ENCODE measurements around the gene IL13RA2.

Gene IL13RA2

GRCh38 chrX:114997779-114998178, 19.6 kb downstream of the IL13RA2 start:
- TF ChIP-seq CTCF (IDR thresholded peaks at IDR 0.05), result no peak

DNA sequence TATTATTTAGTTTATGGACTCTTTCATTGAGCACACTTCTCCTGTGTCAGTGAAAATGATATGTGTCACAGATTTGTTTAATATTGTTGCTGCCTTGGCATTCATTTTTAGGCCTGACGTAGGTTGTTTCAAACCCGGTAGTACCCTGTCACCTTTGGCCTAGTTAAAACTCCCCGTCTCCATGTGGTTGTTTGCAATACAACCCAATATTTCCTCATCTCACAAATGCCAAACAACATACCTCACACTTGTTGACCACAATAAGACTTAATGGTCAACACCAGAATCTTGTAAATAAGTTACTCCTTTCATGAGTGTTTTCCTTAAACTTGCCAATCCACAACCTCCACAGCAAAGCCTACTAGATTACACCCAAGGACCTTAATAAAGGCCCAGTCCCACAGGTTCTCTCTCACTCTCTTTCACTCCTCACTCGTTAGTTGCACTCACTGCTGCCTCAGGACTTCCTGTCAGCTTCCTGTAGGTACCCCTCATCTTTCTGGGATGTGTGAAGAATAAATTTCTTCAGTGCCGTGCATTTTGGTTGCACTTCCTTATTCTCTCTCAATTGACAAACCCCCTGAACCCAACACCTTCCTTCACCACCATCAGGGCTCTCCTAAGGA, 31.3 kb downstream of the IL13RA2 start:
- TF ChIP-seq CTCF (IDR thresholded peaks at IDR 0.05), result no peak

DNA sequence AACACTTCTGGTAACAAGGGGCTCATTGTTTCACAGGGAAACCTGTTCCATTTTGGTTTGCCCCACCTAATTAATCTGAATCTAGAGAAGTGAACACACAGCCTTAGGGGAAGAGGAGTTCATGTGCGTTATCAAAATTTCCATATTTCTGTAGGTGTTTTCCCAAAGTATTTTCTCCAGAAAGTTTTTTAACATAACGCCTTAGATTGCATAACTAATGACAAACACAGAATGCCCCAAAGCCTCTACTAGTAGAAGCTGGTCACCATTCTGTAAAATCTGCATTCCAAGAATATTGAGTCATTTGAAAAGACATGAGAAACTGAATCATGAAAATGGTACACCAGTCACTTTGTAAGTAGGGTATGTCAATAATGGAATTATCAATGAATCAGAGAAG, 41.1 kb downstream of the IL13RA2 start:
- no peak for TF ChIP-seq CTCF (IDR thresholded peaks at IDR 0.05)

GRCh38 chrX:114973013-114973412, 44.4 kb downstream of the IL13RA2 start:
- no peak for TF ChIP-seq CTCF (IDR thresholded peaks at IDR 0.05)

- TF ChIP-seq CTCF (IDR thresholded peaks at IDR 0.05), result no peak
Observed at GRCh38 chrX:114970806-114971205, 46.6 kb downstream of the IL13RA2 start.

DNA sequence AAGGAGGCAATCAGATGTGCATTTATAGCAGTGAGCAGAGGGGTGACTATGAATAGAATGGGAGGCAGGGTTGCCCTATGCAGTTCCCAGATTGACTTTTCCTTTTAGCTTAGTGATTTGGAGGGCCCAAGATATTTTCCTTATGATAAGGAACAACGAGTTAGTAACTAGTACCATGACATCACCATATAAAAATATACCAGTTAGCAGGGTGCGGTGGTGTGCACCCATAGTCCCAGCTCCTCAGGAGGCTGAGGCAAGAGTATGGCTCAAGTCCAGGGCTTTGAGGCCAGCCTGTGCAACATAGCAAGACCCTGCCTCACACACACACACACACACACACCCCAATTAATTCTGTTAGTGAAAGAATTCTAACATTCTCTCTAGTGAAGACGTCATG, 53.0 kb downstream of the IL13RA2 start:
- no peak for TF ChIP-seq CTCF (IDR thresholded peaks at IDR 0.05)

GRCh38 chrX:114962209-114962608, 55.2 kb downstream of the IL13RA2 start:
- TF ChIP-seq CTCF (IDR thresholded peaks at IDR 0.05), result no peak

GRCh38 chrX:114959729-114960128, 57.7 kb downstream of the IL13RA2 start:
- peak; percentile 50 for TF ChIP-seq CTCF (IDR thresholded peaks at IDR 0.05)

Measured in LNCAP (cell line).